RWPE2 (cell line): ENCODE data around the gene DMD.
A peak's percentile ranks its signal among the peaks of the same experiment; 100 is the strongest.

Experiments
- ATAC-seq: fragments of 200-7000 bp; cut with Tn5 transposase; 3 replicates; pipeline ENCODE4 v1.9.1; 2021; ENCODE audit warnings: low read depth
- DNase-seq: peaks from one replicate; pipeline ENCODE4 v3.0.0-alpha.2; 2020; ENCODE audit warnings: low spot score
- H3K27ac ChIP-seq: fragments of 450-650 bp; 2 replicates; pipeline ENCODE4 v1.5.1; 2017; ENCODE audit warnings: mild to moderate bottlenecking; ENCODE audit not compliant: poor library complexity, severe bottlenecking
- H3K27me3 ChIP-seq: fragments of 250-450 bp; sonication (Bioruptor Pico); 2 replicates; pipeline ENCODE4 v1.5.1; 2021; ENCODE audit warnings: mild to moderate bottlenecking, moderate library complexity; ENCODE audit not compliant: insufficient read depth, poor library complexity, severe bottlenecking
- H3K36me3 ChIP-seq: fragments of 250-450 bp; sonication (Bioruptor Pico); 2 replicates; pipeline ENCODE4 v1.5.1; 2020; ENCODE audit warnings: low read depth, mild to moderate bottlenecking, moderate library complexity
- H3K4me1 ChIP-seq: fragments of 250-450 bp; sonication (Bioruptor Pico); 2 replicates; pipeline ENCODE4 v1.5.1; 2021; ENCODE audit warnings: mild to moderate bottlenecking, moderate library complexity; ENCODE audit not compliant: insufficient read depth, poor library complexity, severe bottlenecking
- H3K4me3 ChIP-seq: fragments of 250-450 bp; sonication (Bioruptor Pico); 2 replicates; pipeline ENCODE4 v1.5.1; 2021; ENCODE audit warnings: mild to moderate bottlenecking, moderate library complexity; ENCODE audit not compliant: severe bottlenecking
- H3K9me3 ChIP-seq: fragments of 250-450 bp; sonication (Bioruptor Pico); 2 replicates; pipeline ENCODE4 v1.5.1; 2021; ENCODE audit warnings: mild to moderate bottlenecking, moderate library complexity; ENCODE audit not compliant: severe bottlenecking
- TF ChIP-seq, protein P1 (sequence below): fragments of 450-650 bp; IDR thresholded peaks from one replicate; pipeline ENCODE4 v1.5.1; 2017; ENCODE audit warnings: mild to moderate bottlenecking, moderate library complexity; ENCODE audit not compliant: poor library complexity, severe bottlenecking

The DMD gene

DNA sequence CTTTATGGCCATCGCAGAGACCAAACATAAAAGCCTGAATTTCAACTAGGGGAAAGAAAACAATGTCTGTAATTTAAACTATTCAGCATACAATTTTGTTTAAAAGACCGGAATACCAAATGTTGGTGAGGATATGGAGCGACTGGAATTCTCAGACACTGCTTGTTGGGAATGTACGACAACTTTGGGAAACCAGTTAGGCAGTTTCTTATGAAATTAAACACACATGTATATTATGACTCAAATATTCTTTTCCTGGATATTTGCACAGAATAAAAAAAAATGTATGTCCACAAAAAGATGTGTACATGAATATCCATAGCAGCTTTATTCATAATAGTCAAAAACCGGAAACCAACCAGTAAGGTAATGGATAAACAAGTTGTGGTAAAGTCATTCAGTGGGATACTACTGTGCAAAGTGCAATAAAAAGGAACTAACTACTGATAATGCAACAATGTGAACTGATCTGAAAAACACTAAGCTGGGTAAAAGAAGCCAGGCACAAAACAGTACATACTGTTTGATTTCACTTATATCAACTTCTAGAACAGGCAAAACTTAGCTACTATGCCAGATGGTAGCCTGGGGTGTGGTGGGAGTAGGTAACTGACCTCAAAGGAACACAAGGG lies 1986.9 kb downstream of the DMD start:
- Histone ChIP-seq H3K27ac (peak overlapping the region; percentile 95), H3K4me1 (peaks cover 24% of the 10 kb centered on the region), H3K4me3 (no peak overlapping the region), H3K9me3 (no peaks in the 10 kb centered on the region), H3K27me3 (no peaks in the 10 kb centered on the region), H3K36me3 (no peaks in the 10 kb centered on the region)
- TF ChIP-seq, protein P1, sequence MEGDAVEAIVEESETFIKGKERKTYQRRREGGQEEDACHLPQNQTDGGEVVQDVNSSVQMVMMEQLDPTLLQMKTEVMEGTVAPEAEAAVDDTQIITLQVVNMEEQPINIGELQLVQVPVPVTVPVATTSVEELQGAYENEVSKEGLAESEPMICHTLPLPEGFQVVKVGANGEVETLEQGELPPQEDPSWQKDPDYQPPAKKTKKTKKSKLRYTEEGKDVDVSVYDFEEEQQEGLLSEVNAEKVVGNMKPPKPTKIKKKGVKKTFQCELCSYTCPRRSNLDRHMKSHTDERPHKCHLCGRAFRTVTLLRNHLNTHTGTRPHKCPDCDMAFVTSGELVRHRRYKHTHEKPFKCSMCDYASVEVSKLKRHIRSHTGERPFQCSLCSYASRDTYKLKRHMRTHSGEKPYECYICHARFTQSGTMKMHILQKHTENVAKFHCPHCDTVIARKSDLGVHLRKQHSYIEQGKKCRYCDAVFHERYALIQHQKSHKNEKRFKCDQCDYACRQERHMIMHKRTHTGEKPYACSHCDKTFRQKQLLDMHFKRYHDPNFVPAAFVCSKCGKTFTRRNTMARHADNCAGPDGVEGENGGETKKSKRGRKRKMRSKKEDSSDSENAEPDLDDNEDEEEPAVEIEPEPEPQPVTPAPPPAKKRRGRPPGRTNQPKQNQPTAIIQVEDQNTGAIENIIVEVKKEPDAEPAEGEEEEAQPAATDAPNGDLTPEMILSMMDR, result no peak
- DNase-seq, result no peak
- no peak for ATAC-seq

DNA sequence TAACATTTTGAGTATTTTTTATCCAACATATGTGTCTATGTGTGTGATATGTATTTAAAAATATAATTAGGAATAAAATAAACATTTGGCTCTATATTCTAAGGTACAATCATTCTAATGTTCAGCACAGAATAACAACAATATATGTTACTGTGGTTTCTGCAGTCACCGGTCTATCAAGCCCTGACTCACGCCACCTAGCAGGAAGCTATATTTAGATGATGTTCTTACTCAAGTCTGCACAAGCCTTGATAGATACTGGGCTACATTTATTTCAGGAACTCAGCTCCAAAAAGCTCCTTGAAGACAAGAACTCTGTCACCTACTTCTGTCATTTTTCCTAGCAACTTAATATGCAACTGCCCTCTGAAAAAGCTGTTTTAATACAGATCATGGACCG lies 1987.5 kb downstream of the DMD start:
- no peaks in the 10 kb centered on the region for H3K36me3 ChIP-seq
- DNase-seq (no peak), ATAC-seq (peak; percentile 75)
- H3K9me3 ChIP-seq, result no peaks in the 10 kb centered on the region
- TF ChIP-seq, protein P1, result no peak
- H3K27ac ChIP-seq, result peak overlapping the region; percentile 95
- no peaks in the 10 kb centered on the region for H3K27me3 ChIP-seq
- H3K4me3 ChIP-seq, result no peak overlapping the region
- peaks cover 24% of the 10 kb centered on the region for H3K4me1 ChIP-seq

DNA sequence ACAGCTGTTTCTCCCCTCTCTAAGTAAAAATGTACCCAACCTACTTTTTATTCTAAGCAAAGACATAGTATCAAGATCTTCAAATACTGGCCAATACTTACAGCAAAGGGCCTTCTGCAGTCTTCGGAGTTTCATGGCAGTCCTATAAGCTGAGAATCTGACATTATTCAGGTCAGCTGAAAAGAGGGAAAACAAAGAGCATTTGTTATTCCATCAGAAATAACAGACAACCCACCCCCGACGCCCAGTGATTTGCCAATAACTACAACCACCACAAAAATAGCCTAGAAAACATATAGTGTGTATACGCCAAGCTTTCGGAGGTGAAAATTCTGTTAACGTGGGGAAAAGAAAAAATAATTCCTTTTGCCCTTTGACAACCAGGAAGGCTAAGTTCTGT lies 1988.4 kb downstream of the DMD start:
- TF ChIP-seq, protein P1, result no peak
- Histone ChIP-seq H3K27ac (peak overlapping the region; percentile 95), H3K4me1 (peaks cover 24% of the 10 kb centered on the region), H3K9me3 (no peaks in the 10 kb centered on the region), H3K36me3 (no peaks in the 10 kb centered on the region), H3K4me3 (no peak overlapping the region), H3K27me3 (no peaks in the 10 kb centered on the region)
- DNase-seq (no peak), ATAC-seq (no peak)

DNA sequence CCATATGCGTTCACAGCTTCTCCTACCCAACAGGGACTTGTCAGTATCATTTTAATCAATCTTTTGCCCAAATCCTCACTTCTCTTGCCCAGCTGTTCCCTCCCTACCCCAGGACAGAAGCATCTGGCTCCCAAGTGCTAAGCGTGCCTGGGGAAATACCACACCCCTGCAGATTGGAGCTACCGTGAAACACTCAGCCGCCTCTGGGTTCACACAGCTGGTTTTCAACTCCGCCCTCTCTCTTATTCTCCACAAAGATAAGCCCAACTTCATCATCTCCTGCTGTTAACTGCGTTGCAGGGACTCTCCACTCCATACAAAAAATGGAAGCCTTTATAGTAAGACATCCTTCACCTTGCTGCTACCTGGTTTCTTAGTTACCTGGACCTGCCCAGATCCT lies 1992.2 kb downstream of the DMD start:
- Histone ChIP-seq H3K9me3 (no peaks in the 10 kb centered on the region), H3K4me1 (peaks cover 24% of the 10 kb centered on the region), H3K27ac (no peak overlapping the region), H3K27me3 (no peaks in the 10 kb centered on the region), H3K36me3 (no peaks in the 10 kb centered on the region), H3K4me3 (no peak overlapping the region)
- DNase-seq (no peak), ATAC-seq (no peak)
- TF ChIP-seq, protein P1, result no peak

DNA sequence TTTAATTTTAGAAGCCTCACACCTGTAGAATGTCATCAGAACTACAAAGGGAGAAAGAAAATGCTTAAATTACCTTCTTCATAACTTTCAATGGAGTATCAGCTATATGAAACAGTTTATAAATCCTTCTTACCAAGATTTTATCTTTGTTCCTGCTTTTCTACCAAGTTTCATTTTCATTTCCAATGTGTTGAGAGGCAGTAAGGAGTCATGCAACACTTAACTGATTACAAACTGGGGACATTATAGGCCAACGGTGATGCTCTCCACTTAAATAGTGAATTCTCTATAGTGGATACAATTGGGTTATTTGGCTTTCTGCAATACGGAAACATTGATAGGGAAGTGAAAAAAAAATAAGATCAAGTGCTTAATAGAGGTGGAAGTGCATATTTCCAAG lies 1994.3 kb downstream of the DMD start:
- no peak overlapping the region for H3K4me3 ChIP-seq
- no peaks in the 10 kb centered on the region for H3K36me3 ChIP-seq
- H3K4me1 ChIP-seq, result peaks cover 26% of the 10 kb centered on the region
- no peaks in the 10 kb centered on the region for H3K27me3 ChIP-seq
- H3K27ac ChIP-seq, result no peak overlapping the region
- DNase-seq (no peak), ATAC-seq (no peak)
- no peaks in the 10 kb centered on the region for H3K9me3 ChIP-seq
- TF ChIP-seq, protein P1, result no peak
